Loucy (cell line): Measurements from ENCODE around the gene MARVELD2.
"Not testable (repeated sequence)": the region's sequence is repeated elsewhere in the genome, so short reads cannot be mapped to it uniquely, and the experiment has no call there.

Source experiments
- H2AFZ ChIP-seq: fragments of 200-600 bp; sonication (generic); 2 replicates; pipeline ENCODE4 v1.6.0; 2016; ENCODE audit warnings: antibody characterized with exemption, mild to moderate bottlenecking, low read length, moderate library complexity
- H3F3A ChIP-seq: fragments of 200-600 bp; 2 replicates; pipeline ENCODE4 v1.6.0; 2016; ENCODE audit warnings: antibody characterized with exemption, low read depth, mild to moderate bottlenecking
- H3K27me3 ChIP-seq: fragments of 200-600 bp; sonication (generic); 2 replicates; pipeline ENCODE4 v1.6.1; 2014; ENCODE audit warnings: low read length, mild to moderate bottlenecking; ENCODE audit not compliant: insufficient read depth, poor library complexity, severe bottlenecking
- H3K36me3 ChIP-seq: fragments of 200-600 bp; sonication (generic); 2 replicates; pipeline ENCODE4 v1.6.1; 2016; ENCODE audit warnings: low read length; ENCODE audit not compliant: insufficient read depth
- H3K4me1 ChIP-seq: fragments of 200-600 bp; sonication (generic); 2 replicates; pipeline ENCODE4 v1.5.1; 2014; ENCODE audit warnings: low read length, mild to moderate bottlenecking; ENCODE audit not compliant: insufficient read depth, poor library complexity, severe bottlenecking
- H3K4me2 ChIP-seq: fragments of 200-600 bp; sonication (generic); 2 replicates; pipeline ENCODE4 v1.6.0; 2014; ENCODE audit warnings: antibody characterized with exemption, low read length, low read depth, mild to moderate bottlenecking; ENCODE audit not compliant: poor library complexity, severe bottlenecking
- H3K4me3 ChIP-seq: fragments of 200-600 bp; sonication (generic); 2 replicates; pipeline ENCODE4 v1.5.1; 2014; ENCODE audit warnings: low read length, mild to moderate bottlenecking, mixed read lengths; ENCODE audit not compliant: poor library complexity, severe bottlenecking
- H3K79me2 ChIP-seq: fragments of 200-600 bp; sonication (generic); 2 replicates; pipeline ENCODE4 v1.6.1; 2014; ENCODE audit warnings: low read length; ENCODE audit not compliant: insufficient read depth
- H3K9ac ChIP-seq: fragments of 200-600 bp; sonication (generic); 2 replicates; pipeline ENCODE4 v1.6.0; 2014; ENCODE audit warnings: mild to moderate bottlenecking, low read depth, low read length, moderate library complexity; ENCODE audit not compliant: poor library complexity, severe bottlenecking
- H3K9me2 ChIP-seq: fragments of 200-600 bp; sonication (generic); replicated peaks from 2 replicates; pipeline ENCODE4 v1.6.1; 2016; ENCODE audit warnings: low read depth, low read length, mixed read lengths
- H3K9me3 ChIP-seq: fragments of 200-600 bp; sonication (generic); 2 replicates; pipeline ENCODE4 v1.6.1; 2014; ENCODE audit warnings: mild to moderate bottlenecking, antibody characterized with exemption, low read length, low read depth; ENCODE audit not compliant: insufficient read depth
- H4K20me1 ChIP-seq: fragments of 200-600 bp; sonication (generic); 2 replicates; pipeline ENCODE4 v1.6.0; 2014; ENCODE audit warnings: antibody characterized with exemption, low read length, mild to moderate bottlenecking; ENCODE audit not compliant: insufficient read depth, poor library complexity, severe bottlenecking
- CTCF ChIP-seq: fragments of 200-600 bp; sonication (generic); conservative IDR thresholded peaks from 2 replicates; pipeline ENCODE4 v1.5.1; 2014; ENCODE audit warnings: mild to moderate bottlenecking, antibody characterized with exemption, low read length
- EZH2phosphoT487 ChIP-seq: fragments of 200-600 bp; IDR thresholded peaks from 2 replicates; pipeline ENCODE4 v1.6.1; 2018; ENCODE audit warnings: antibody characterized with exemption, mild to moderate bottlenecking, moderate library complexity, borderline replicate concordance

The MARVELD2 gene

GRCh38 chr5:69467442-69468225, 52.7 kb downstream of the MARVELD2 start:
- Histone ChIP-seq H3K4me2 (no peak overlapping the region), H3K4me3 (no peak overlapping the region), H3F3A (no peaks in the 10 kb centered on the region), H3K9ac (no peak overlapping the region), H3K27me3 (no peaks in the 10 kb centered on the region), H3K36me3 (no peaks in the 10 kb centered on the region), H3K79me2 (no peaks in the 10 kb centered on the region), H3K9me2 (no peaks in the 10 kb centered on the region), H2AFZ (no peak overlapping the region), H3K4me1 (no peaks in the 10 kb centered on the region), H3K9me3 (no peaks in the 10 kb centered on the region), H4K20me1 (no peaks in the 10 kb centered on the region)
- TF ChIP-seq CTCF (no peak), EZH2phosphoT487 (no peak)

GRCh38 chr5:69468631-69469030, 53.7 kb downstream of the MARVELD2 start:
- no peak for TF ChIP-seq EZH2phosphoT487
- no peak for TF ChIP-seq CTCF
- Histone ChIP-seq H4K20me1 (no peaks in the 10 kb centered on the region), H3K9me2 (no peaks in the 10 kb centered on the region), H3K36me3 (no peaks in the 10 kb centered on the region), H3K9me3 (no peaks in the 10 kb centered on the region), H3K4me3 (no peak overlapping the region), H3K79me2 (no peaks in the 10 kb centered on the region), H3F3A (no peaks in the 10 kb centered on the region), H3K27me3 (no peaks in the 10 kb centered on the region), H3K9ac (no peak overlapping the region), H3K4me1 (no peaks in the 10 kb centered on the region), H2AFZ (no peak overlapping the region), H3K4me2 (no peak overlapping the region)

- H3F3A ChIP-seq, H3K36me3 ChIP-seq, H2AFZ ChIP-seq, H3K4me3 ChIP-seq, H3K79me2 ChIP-seq, H3K9ac ChIP-seq, H3K4me1 ChIP-seq, H3K9me2 ChIP-seq, H3K9me3 ChIP-seq, H4K20me1 ChIP-seq, H3K4me2 ChIP-seq, H3K27me3 ChIP-seq: not testable (repeated sequence)
Observed at GRCh38 chr5:69471516-69471915, 56.6 kb downstream of the MARVELD2 start.

GRCh38 chr5:69472535-69473143, 57.7 kb downstream of the MARVELD2 start:
- not testable (repeated sequence) for H3K9me3 ChIP-seq, H3F3A ChIP-seq, H3K4me3 ChIP-seq, H3K79me2 ChIP-seq, H2AFZ ChIP-seq, H3K4me2 ChIP-seq, H4K20me1 ChIP-seq, H3K27me3 ChIP-seq, H3K9ac ChIP-seq, H3K36me3 ChIP-seq, H3K4me1 ChIP-seq, H3K9me2 ChIP-seq
